ENCODE data around the gene TRIM8.
"Not testable (repeated sequence)": the region's sequence is repeated elsewhere in the genome, so short reads cannot be mapped to it uniquely, and the experiment has no call there.

TRIM8 gene

DNA sequence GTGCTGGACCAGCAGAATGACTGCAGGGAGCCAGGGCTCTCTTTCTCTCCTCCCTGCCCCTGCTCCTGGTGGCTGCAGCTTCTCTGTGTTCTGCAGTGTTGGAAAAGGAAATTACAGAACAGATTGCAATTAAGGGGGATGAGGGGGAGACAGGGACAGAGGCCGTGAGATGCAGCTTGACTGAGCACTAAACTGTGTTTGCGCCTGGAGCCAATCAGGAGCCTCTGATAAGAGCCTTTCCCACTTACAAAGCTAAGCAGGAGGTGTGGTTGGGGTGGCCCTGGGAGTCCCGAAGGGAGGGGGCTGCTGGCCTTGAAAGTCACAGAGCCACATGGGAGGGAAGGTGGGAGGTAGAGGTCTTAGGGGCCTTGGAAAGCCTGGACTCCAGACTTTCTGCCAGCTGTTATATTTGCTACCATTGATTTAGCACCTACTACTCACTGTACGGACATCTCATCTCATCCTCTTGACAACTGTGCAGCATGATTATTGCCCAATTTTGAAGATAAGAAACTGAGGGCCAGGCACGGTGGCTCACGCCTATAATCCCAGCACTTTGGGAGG lies 26.7 kb downstream of the TRIM8 start:
- no peak for DNase-seq

GRCh38 chr10:102673236-102673818 lies 29.0 kb downstream of the TRIM8 start:
- DNase-seq = no peak

DNA sequence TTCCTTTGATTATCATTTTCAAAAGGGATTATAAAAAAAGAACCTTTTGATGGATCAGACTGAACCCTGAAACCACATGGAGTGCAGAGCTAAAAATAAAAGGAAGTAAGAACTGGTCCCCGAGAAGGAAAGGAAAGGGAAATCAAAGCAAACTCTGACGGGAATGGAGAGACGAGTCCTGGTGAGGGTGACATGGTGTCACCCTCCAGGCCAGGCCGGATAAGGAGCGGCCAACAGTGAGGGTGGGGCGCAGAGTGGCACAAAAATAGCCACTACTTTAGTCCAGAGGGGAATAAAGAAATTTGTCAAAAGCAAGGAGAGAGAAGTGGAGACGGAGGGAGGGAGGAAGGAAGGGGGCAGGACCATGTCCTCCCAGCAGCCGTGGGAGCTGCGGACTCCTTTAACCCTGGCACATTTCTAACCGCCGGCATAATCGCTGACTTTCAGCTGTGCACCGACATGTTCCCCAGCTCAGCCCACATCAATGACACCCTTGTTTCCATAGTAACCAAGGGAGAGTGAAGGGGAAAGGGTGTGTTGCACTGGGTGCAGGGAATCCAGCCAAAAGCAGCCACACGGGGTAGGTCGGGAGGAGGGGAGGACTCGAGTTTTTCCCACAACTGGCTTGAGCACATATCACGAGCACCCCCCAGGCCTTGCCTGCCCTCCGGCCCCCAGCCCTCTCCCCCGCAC lies 29.7 kb downstream of the TRIM8 start:
- peak; percentile 88 for DNase-seq

- peak; percentile 41 for DNase-seq
These were observed 30.3 kb downstream of the TRIM8 start for GRCh38 chr10:102674566-102674965.

GRCh38 chr10:102675011-102675665 lies 30.9 kb downstream of the TRIM8 start:
- no peak for DNase-seq

- DNase-seq = no peak
These were observed 31.6 kb downstream of the TRIM8 start for GRCh38 chr10:102675666-102676533.

GRCh38 chr10:102676534-102677315 lies 32.4 kb downstream of the TRIM8 start:
- DNase-seq = no peak

DNA sequence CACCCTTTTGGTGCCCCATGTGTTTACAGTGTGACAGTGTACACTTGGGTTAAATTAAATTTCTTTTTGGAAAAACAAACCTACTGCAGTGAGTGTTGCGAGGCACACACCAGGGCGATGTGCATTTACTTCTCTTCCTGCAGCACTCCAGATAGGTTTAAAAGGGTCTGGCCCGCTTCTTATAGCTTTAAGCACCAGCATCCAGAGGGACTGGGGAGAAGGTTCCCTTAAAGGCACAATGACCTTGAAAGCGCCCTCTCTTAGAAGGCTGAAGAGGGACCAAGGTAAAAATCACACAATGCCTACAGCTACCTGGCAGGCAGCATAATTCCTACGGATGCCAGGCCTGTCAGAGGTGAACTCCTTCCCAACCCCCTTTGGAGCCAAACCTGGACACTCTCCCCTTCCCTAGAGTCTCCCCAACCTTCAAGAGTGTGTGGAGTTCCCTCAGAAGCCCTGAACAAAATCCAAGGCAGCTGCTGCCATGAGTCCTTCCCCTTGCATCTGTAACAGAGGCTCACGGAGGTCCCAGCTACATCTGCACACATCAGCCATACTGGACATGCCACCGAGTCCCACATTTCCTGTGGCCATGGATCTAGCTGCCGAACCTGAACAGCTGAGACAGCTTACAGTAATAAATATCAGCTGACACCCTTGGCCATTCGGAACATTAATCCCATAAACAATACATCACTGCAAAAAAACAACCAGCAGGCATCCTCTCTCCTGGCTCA lies 33.2 kb downstream of the TRIM8 start:
- no peak for DNase-seq

DNA sequence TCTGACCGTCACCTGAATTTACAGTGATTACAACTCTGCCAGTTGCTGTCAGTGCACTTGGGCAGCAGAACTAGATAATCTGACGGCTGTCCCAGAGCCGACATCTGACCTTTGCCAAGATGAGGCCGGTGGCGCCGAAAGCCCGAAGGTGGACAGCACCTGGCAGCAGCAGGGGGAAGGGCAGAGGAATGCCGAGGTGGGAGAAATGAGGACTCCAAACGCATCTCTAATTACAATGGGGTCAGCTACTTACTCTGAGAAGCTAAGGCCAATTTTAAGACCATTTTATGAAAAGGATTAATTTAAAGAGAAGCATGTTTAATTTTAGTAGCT lies 33.8 kb downstream of the TRIM8 start:
- DNase-seq = no peak

- DNase-seq = no peak
These were observed 34.6 kb downstream of the TRIM8 start for GRCh38 chr10:102678842-102679289.

DNA sequence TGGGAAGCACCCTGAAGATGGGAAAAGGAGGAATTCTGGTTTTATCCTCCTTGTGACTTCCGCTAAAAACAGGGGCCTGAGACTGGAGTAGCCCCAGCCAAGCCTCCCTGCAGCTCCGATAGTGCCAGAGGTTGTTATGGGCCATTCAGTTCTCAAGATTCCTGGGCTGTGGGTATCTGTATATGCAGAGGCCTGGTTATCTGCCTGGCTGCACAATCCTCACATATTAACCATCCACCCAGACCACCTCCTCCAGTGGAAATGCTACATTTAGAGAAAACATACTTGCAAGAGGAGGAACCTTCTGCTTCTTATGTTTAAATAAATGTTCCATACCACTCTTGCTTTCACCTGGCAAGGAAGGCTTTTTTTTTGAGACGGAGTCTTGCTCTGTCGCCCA lies 35.3 kb downstream of the TRIM8 start:
- DNase-seq = no peak

GRCh38 chr10:102681696-102682095 lies 37.4 kb downstream of the TRIM8 start:
- no peak for DNase-seq

GRCh38 chr10:102682416-102682815 lies 38.1 kb downstream of the TRIM8 start:
- no peak for DNase-seq

GRCh38 chr10:102682981-102683380 lies 38.7 kb downstream of the TRIM8 start:
- no peak for DNase-seq

DNA sequence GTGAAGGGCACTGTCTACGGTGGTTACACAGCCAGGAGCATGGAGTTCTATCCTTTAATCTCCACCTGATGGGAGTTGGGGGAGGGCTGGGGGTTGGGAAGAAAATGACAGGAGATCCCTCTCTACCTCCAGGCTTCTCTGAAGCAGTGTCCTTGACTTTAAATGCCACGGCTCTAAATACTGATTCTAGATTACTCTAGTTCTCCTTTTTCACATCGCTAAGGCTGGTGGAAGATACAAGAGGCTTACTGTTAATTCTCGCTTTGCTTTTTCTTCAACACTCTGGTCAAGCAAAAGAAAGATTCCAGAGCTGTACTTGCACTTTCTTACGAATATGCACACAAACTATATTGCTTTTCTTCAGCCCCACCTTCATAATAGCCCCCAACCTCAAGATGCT lies 39.5 kb downstream of the TRIM8 start:
- no peak for DNase-seq

- DNase-seq = no peak
These were observed 47.2 kb downstream of the TRIM8 start for GRCh38 chr10:102691285-102692066.

DNA sequence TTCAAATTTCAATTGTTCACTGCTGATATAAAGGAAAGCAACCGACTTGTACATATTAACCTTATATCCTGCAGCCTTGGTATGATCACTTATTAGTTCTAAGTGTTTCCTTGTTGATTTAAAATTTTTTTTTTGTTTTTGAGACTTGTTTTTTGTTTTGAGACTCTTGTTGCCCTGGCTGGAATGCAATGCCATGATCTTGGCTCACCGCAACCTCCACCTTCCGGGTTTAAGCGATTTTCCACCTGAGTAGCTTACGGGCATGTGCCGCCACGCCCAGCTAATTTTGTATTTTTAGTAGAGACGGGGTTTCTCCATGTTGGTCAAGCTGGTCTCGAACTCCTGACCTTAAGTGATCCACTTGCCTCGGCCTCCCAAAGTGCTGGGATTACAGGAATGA lies 51.1 kb downstream of the TRIM8 start:
- DNase-seq = not testable (repeated sequence)

DNA sequence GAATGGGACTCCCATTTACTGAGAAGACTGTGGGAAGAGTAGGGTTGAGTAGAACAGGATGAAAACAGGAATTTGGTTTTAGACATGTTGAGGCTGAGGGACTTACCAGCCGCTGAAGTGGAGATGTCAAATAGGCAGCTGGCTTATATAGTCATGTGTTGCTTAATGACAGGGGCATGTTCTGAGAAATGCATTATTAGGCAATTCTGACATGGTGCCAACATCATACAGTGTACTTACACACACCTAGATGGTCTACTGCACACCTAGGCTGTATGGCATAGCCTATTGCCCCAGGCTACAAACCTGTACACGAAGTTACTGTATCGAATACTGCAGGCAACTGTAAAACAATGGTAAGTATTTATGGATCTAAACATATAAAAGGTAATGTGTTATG lies 52.5 kb downstream of the TRIM8 start:
- DNase-seq = no peak

GRCh38 chr10:102698894-102699293 lies 54.6 kb downstream of the TRIM8 start:
- no peak for DNase-seq

GRCh38 chr10:102701272-102701671 lies 57.0 kb downstream of the TRIM8 start:
- DNase-seq = no peak

DNA sequence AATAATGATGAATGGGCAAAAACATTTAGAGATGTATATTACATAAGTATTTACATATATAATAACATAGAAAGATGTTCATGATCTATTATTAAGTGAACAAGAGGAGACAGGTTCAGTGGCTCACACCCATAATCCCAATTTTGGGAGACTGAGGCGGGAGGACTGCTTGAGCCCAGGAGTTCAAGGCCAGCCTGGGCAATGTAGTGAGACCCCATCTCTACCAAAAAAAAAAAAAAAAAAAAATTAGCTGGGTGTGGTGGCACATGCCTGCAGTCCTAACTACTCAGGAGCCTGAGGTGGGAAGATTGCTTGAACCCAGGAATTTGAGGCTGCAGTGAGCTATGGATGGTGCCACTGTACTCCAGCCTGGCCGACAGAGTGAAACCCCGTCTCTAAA lies 57.5 kb downstream of the TRIM8 start:
- no peak for DNase-seq
